Spleen (tissue), 11 donors: ENCODE measurements around the gene BIN2. TPM values are rescaled to one million over a fixed set of nuclear protein-coding genes. Genes with fewer than 3 reads are reported as not detected.
"Not testable (repeated sequence)": the region's sequence is repeated elsewhere in the genome, so short reads cannot be mapped to it uniquely, and the experiment has no call there.

Experiments used
- DNase-seq: peaks from one replicate; pipeline ENCODE4 v3.0.0-alpha.2; 2020
- H3K27ac ChIP-seq, 8 donors: fragments of 200-600 bp; sonication (generic) in 7 of 8; 1 replicate in 4 of 8; 2 replicates in 4 of 8; pipeline versions ENCODE4 v1.5.0 to v1.8.0; 2016 to 2021; ENCODE audit warnings: inconsistent platforms in 4 of 8, mild to moderate bottlenecking in 4 of 8, moderate library complexity in 1 of 8
- H3K27me3 ChIP-seq, 7 donors: fragments of 200-600 bp; sonication (generic) in 6 of 7; replicated peaks in 1 of 7; 1 replicate in 4 of 7; 2 replicates in 3 of 7; pipeline versions ENCODE4 v1.5.0 to v1.8.0; 2016 to 2021; ENCODE audit warnings: inconsistent platforms in 3 of 7, mild to moderate bottlenecking in 1 of 7
- H3K36me3 ChIP-seq, 6 donors: fragments of 200-600 bp; sonication (generic) in 5 of 6; 1 replicate in 4 of 6; 2 replicates in 2 of 6; pipeline versions ENCODE4 v1.5.0 to v1.8.0; 2016 to 2021; ENCODE audit warnings: inconsistent platforms in 2 of 6
- H3K4me1 ChIP-seq, 6 donors: fragments of 200-600 bp; sonication (generic) in 5 of 6; 1 replicate in 3 of 6; 2 replicates in 3 of 6; pipeline versions ENCODE4 v1.5.0 to v1.8.0; 2016 to 2021; ENCODE audit warnings: inconsistent platforms in 3 of 6
- H3K4me3 ChIP-seq, 8 donors: fragments of 200-600 bp; sonication (generic) in 7 of 8; 1 replicate in 4 of 8; 2 replicates in 4 of 8; pipeline versions ENCODE4 v1.5.0 to v1.8.0; 2016 to 2021; ENCODE audit warnings: inconsistent platforms in 4 of 8, mild to moderate bottlenecking in 4 of 8, moderate library complexity in 2 of 8
- H3K9me3 ChIP-seq, 8 donors: fragments of 200-600 bp; sonication (generic) in 7 of 8; 1 replicate in 4 of 8; 2 replicates in 4 of 8; pipeline versions ENCODE4 v1.5.0 to v1.8.0; 2016 to 2021; ENCODE audit warnings: inconsistent platforms in 4 of 8
- POLR2A ChIP-seq, 3 donors: fragments of 450-650 bp; IDR thresholded peaks; one replicate each; pipeline ENCODE4 v1.5.1; 2017; ENCODE audit warnings: antibody characterized with exemption in 3 of 3, mild to moderate bottlenecking in 1 of 3
- POLR2AphosphoS5 ChIP-seq, 3 donors: sonication (generic); formaldehyde crosslinking; IDR thresholded peaks; one replicate each; pipeline ENCODE4 v1.5.1; 2017; ENCODE audit warnings: antibody characterized with exemption in 3 of 3
- WGBS, 5 donors: extraction: QIAGEN DNeasy Blood & Tissue Kit in 3 of 5; methylation state at CpG; one replicate each; pipeline versions ENCODE4 v1.1.5 to v1.1.7; 2013 to 2018; 5-methylcytosine and 5-hydroxymethylcytosine counted together
- intact Hi-C: fragments of 100-400 bp; cut with DNase I; formaldehyde crosslinking; loops from one replicate; pipeline ENCODE4 v1.15.0; 2023; ENCODE audit warnings: low total_unique reads
- polyA plus RNA-seq, 3 donors: library from polyadenylated mRNA; stranded (reverse); fragments of 200-250 nt; gene quantifications; one replicate each; pipeline ENCODE4 v1.2.1, GENCODE V29; 2013
- total RNA-seq, 7 donors: library from RNA; depleted of rRNA in 3 of 7; stranded (reverse); fragments of >200 nt in 3 of 7; fragmentation: NEBNext Ultra II Directional in 4 of 7; extraction: Animal tissue kit (Norgen Biotek cat#: 25700) in 4 of 7; gene quantifications; one replicate each; pipeline versions ENCODE4 v1.1.0 to v1.2.1, GENCODE V29; 2016 to 2021
- TF ChIP-seq, protein P1 (sequence below), 11 experiments: fragments of 200-600 bp in 7 of 11; fragments of 450-650 bp in 4 of 11; sonication (generic) in 4 of 11; IDR thresholded peaks in 8 of 11; conservative IDR thresholded peaks in 3 of 11; 1 replicate in 7 of 11; 2 replicates in 4 of 11; pipeline versions ENCODE4 v1.4.0 to v1.8.0; 2016 to 2021; ENCODE audit warnings: antibody characterized with exemption in 11 of 11, inconsistent platforms in 4 of 11, mild to moderate bottlenecking in 1 of 11
- donor health status: healthy with polysubstance abuse.
- donor health status: DM: no; HTN: no; CAD: no; lungs with moderate emphysema.
- donor health status: DM: no; HTN: no; CAD: no.
- donor health status: Bipolar disorder and iron deficiency.
- donor health status: healthy.
- donor health status: DM: no; HTN: no; CAD: no.
- donor health status: DM: yes; HTN: yes; CAD: no.

Gene BIN2
- total and polyA plus RNA-seq, 10 donors = 23.3 to 116 (median 80.3) TPM

DNA sequence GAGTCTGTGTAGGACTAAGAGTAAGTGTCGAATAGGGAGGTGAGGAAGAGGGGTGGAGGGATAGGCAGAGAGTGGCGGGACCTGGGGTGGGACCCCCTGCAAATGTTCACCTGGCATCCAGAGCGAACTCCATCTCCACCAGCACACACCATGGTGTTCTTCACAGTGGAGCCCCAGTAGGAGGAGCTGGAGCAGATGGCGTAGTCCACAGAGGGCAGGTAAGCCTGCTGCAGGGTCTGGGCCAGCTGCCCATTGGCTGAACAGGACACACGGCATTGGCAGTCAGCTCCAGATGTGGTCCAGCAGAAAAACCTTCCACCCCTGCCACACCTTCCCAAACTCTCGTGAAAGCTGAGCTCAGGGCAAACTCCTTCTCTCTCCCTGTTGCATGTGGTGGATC, 15.8 kb upstream of the BIN2 start:
- Histone ChIP-seq H3K27me3 (no peaks in the 10 kb centered on the region), H3K36me3 (no peaks in the 10 kb centered on the region), H3K4me1 (peaks cover 9 to 59% (median 23%) of the 10 kb centered on the region in 6 donors), H3K4me3 (no peak overlapping the region), H3K27ac (no peak overlapping the region), H3K9me3 (no peaks in the 10 kb centered on the region)
- 70 to 93% (median 93%) methylated on average over 6 of the region's 6 CpGs for WGBS, 5 donors
- peak; percentile 44 for DNase-seq
- intact Hi-C loops = loop anchor here (5.0 kb wide), 2 partner anchors 77 to 292 kb away; partner anchors contain the start of gene LETMD1
- no peak for TF ChIP-seq POLR2AphosphoS5 (IDR thresholded peaks at IDR 0.05)
- no peak for TF ChIP-seq POLR2A (IDR thresholded peaks at IDR 0.05)
- TF ChIP-seq, protein P1, sequence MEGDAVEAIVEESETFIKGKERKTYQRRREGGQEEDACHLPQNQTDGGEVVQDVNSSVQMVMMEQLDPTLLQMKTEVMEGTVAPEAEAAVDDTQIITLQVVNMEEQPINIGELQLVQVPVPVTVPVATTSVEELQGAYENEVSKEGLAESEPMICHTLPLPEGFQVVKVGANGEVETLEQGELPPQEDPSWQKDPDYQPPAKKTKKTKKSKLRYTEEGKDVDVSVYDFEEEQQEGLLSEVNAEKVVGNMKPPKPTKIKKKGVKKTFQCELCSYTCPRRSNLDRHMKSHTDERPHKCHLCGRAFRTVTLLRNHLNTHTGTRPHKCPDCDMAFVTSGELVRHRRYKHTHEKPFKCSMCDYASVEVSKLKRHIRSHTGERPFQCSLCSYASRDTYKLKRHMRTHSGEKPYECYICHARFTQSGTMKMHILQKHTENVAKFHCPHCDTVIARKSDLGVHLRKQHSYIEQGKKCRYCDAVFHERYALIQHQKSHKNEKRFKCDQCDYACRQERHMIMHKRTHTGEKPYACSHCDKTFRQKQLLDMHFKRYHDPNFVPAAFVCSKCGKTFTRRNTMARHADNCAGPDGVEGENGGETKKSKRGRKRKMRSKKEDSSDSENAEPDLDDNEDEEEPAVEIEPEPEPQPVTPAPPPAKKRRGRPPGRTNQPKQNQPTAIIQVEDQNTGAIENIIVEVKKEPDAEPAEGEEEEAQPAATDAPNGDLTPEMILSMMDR (IDR thresholded peaks at IDR 0.05 in 8 of 11, conservative IDR thresholded peaks at IDR 0.05 in 3 of 11) = no peak

DNA sequence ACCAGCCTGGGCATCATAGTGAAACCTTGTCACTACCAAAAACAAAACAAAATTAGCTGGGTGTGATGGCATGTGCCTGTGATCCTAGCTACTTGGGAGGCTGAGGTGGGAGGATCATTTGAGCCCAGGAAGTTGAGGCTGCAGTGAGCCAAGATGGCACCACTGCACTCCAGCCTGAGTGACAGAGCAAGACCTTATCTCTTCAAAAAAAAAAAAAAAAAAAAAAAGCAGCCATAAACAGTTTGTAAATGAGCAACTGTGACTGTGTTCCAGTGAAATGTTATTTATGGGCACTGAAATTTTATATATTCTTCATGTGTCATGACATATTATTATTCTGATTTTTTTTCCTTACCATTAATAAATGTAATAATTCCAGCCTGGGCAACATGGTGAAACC, 13.4 kb upstream of the BIN2 start:
- H3K27me3 ChIP-seq, DNase-seq, H3K36me3 ChIP-seq, intact Hi-C loops, H3K4me3 ChIP-seq, H3K27ac ChIP-seq, H3K9me3 ChIP-seq: not testable (repeated sequence)
- peaks cover 6 to 43% (median 19%) of the 10 kb centered on the region in 6 donors for H3K4me1 ChIP-seq

DNA sequence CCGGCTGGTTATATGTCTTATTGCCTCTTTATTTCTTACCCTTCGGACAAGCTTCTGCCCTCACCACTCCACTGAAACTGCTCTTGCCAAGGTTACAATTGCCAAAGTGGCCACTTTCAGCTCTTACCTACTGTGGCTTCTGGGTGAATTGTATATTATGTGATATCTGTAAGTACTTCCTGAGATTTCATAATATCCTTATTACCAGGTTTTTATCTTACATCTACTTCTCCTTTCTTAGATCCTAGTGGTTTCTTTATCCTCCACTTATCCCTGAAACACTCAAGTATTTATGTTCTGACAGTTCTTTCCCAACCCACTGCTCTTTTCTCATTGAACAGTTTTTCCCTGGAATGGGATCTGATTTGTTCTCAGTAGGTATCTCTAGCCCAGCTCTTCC, 12.0 kb upstream of the BIN2 start:
- WGBS, 5 donors = 43 to 81% (median 63%) methylated on average over 2 of the region's 2 CpGs
- peak overlapping the region in 5 of 8 donors; percentile 46 to 78 (median 55) for H3K27ac ChIP-seq
- intact Hi-C loops = no loop called here

DNA sequence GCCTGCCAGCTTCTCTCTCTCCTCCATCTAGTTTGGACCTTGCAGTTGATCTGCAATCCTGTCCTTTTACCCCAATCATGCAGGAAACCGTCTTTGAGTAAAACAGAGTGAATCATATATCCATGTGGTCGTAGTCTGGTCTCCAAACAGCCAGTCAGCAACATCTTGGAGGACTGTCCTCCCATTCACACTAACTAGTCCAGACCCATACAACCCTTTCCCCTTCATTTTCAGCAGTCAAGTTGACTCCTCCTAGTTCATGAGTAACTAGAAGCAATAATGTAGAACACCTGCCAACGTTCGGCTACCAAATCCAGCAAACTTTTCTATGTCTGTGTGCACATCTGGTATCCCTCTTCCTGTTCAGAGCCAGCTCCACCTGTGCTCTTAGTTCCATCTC, 10.8 kb upstream of the BIN2 start:
- no peak overlapping the region for H3K4me3 ChIP-seq
- peak overlapping the region in 2 of 8 donors; percentile 59 to 78 for H3K27ac ChIP-seq
- H3K9me3 ChIP-seq = no peaks in the 10 kb centered on the region
- 67 to 77% (median 74%) methylated on average over 4 of the region's 4 CpGs for WGBS, 5 donors
- peaks cover 0 to 31% (median 10%) of the 10 kb centered on the region in 6 donors for H3K4me1 ChIP-seq
- TF ChIP-seq POLR2A (IDR thresholded peaks at IDR 0.05) (no peak), POLR2AphosphoS5 (IDR thresholded peaks at IDR 0.05) (no peak)
- TF ChIP-seq, protein P1 (IDR thresholded peaks at IDR 0.05 in 8 of 11, conservative IDR thresholded peaks at IDR 0.05 in 3 of 11) = no peak
- DNase-seq = no peak
- no peaks in the 10 kb centered on the region for H3K36me3 ChIP-seq
- intact Hi-C loops = no loop called here
- H3K27me3 ChIP-seq = no peaks in the 10 kb centered on the region

More for the DNA sequence above, 12.0 kb upstream of the BIN2 start:
- Histone ChIP-seq H3K4me3 (no peak overlapping the region), H3K36me3 (no peaks in the 10 kb centered on the region), H3K4me1 (peaks cover 0 to 29% (median 6%) of the 10 kb centered on the region in 6 donors), H3K27me3 (no peaks in the 10 kb centered on the region), H3K9me3 (no peaks in the 10 kb centered on the region)
- DNase-seq = no peak
- TF ChIP-seq, protein P1 (IDR thresholded peaks at IDR 0.05 in 8 of 11, conservative IDR thresholded peaks at IDR 0.05 in 3 of 11) = no peak
- TF ChIP-seq POLR2A (IDR thresholded peaks at IDR 0.05) (no peak), POLR2AphosphoS5 (IDR thresholded peaks at IDR 0.05) (no peak)

DNA sequence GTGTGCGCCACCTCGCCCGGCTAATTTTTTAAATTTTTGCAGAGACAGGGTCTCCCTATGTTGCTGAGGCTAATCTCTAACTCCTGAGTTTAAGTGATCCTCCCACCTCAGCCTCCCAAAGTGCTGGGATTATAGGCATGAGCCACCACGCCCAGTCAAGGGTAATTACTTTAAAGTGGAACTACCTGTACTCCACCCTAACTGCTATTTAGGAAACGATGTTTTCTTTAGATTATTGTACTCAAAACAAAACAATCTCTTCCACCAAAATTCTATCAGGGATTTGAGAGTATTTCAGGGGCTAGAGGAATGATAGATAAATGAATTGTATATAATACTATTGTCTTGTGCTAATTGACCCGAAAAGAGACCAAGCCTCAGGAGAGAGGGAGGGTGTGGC, 9.6 kb upstream of the BIN2 start:
- DNase-seq = no peak
- no peak overlapping the region for H3K4me3 ChIP-seq
- intact Hi-C loops = no loop called here
- no peaks in the 10 kb centered on the region for H3K9me3 ChIP-seq
- TF ChIP-seq, protein P1 (IDR thresholded peaks at IDR 0.05 in 8 of 11, conservative IDR thresholded peaks at IDR 0.05 in 3 of 11) = no peak
- no peak for TF ChIP-seq POLR2AphosphoS5 (IDR thresholded peaks at IDR 0.05)
- no peak for TF ChIP-seq POLR2A (IDR thresholded peaks at IDR 0.05)
- no peaks in the 10 kb centered on the region for H3K27me3 ChIP-seq
- WGBS, 5 donors = 75 to 79% (median 78%) methylated on average over 6 of the region's 6 CpGs
- peaks cover 3 to 43% (median 22%) of the 10 kb centered on the region in 6 donors for H3K4me1 ChIP-seq
- no peaks in the 10 kb centered on the region for H3K36me3 ChIP-seq
- H3K27ac ChIP-seq = no peak overlapping the region
